Measurements from ENCODE around the gene ZBTB34. TPM values are rescaled to one million over a fixed set of nuclear protein-coding genes. Genes with fewer than 3 reads are reported as not detected.

ZBTB34 gene
- total RNA-seq, 1 experiment from 2014 or later = 1.6 TPM

DNA sequence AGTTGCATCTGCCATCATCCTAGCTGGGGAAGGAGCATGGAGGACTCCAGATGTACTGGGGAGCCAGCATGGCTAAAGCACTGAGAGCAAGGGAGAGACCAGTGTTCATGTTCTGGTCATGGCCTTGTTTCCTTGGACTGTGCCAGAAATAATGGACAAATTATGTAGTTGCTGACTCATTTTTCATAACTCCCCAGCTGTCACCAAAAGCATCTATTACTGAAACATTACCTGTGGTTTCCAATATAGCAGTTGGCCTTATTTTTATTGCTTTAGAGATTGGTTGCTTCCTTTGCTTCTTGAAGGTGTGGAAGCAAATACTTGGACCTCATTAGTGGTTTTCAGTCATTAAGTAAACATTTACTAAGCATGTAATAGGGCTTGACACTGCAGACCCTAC lies 65.4 kb downstream of the ZBTB34 start:
- Histone ChIP-seq H3K4me3 (ENCODE audit: low read length) (no peak overlapping the region), H3K9me3 (ENCODE audit: low read length) (no peaks in the 10 kb centered on the region), H3K4me2 (ENCODE audit: low read length) (no peak overlapping the region), H3K36me3 (ENCODE audit: low read depth, low read length) (no peaks in the 10 kb centered on the region), H3K27me3 (ENCODE audit: low read length) (no peaks in the 10 kb centered on the region), H3K79me2 (ENCODE audit: low read length) (no peaks in the 10 kb centered on the region), H3F3A (ENCODE audit: low read length, unreplicated experiment) (no peaks in the 10 kb centered on the region), H3K9ac (ENCODE audit: low read length) (no peak overlapping the region), H3K4me1 (ENCODE audit: insufficient read depth, low read length) (peaks cover 8% of the 10 kb centered on the region; the same call in 1 of the 2 replicates), H3K9me2 (replicated peaks; ENCODE audit: low read length) (no peaks in the 10 kb centered on the region), H3K27ac (ENCODE audit: low read length) (no peak overlapping the region), H2AFZ (ENCODE audit: low read length) (no peak overlapping the region), H4K20me1 (ENCODE audit: low read length) (no peaks in the 10 kb centered on the region)
- peak; percentile 45 for DNase-seq
- ChIA-PET POLR2A (ENCODE audit: unreplicated experiment) (no interaction called here), CTCF (no interaction called here)
- intact Hi-C loops (cut with micrococcal nuclease) = no loop called here
- ATAC-seq = peak; percentile 81
- TF ChIP-seq EZH2phosphoT487 (IDR thresholded peaks at IDR 0.05; ENCODE audit: borderline replicate concordance, low read length) (no peak), EZH2 (IDR thresholded peaks at IDR 0.05; ENCODE audit: low read length, unreplicated experiment) (no peak)
- TF ChIP-seq, protein P1, sequence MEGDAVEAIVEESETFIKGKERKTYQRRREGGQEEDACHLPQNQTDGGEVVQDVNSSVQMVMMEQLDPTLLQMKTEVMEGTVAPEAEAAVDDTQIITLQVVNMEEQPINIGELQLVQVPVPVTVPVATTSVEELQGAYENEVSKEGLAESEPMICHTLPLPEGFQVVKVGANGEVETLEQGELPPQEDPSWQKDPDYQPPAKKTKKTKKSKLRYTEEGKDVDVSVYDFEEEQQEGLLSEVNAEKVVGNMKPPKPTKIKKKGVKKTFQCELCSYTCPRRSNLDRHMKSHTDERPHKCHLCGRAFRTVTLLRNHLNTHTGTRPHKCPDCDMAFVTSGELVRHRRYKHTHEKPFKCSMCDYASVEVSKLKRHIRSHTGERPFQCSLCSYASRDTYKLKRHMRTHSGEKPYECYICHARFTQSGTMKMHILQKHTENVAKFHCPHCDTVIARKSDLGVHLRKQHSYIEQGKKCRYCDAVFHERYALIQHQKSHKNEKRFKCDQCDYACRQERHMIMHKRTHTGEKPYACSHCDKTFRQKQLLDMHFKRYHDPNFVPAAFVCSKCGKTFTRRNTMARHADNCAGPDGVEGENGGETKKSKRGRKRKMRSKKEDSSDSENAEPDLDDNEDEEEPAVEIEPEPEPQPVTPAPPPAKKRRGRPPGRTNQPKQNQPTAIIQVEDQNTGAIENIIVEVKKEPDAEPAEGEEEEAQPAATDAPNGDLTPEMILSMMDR (conservative IDR thresholded peaks at IDR 0.05; ENCODE audit: low read depth, low read length) = no peak
- no TSS peak for BruUV-seq (replicated peaks)

DNA sequence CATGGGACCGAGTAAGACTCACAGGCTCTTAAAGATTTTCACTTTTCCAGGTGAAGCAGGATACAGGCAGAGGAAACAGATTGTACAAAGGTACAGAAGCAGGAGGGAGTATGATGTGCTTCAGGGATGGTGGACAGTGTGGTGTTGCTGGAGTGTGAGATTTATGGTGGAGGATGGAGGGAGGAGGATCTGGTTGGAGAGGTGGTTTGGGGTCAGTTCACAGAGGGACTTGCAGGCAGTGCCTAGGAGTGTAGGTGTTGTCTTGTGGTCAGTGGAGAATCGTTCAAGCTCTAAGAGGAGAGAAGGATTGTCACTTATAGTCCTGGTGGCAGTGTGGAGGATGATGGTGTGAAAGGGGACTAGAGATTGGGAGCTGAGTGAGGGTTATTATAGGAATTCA lies 65.9 kb downstream of the ZBTB34 start:
- POLR2A ChIA-PET (ENCODE audit: unreplicated experiment) = no interaction called here

DNA sequence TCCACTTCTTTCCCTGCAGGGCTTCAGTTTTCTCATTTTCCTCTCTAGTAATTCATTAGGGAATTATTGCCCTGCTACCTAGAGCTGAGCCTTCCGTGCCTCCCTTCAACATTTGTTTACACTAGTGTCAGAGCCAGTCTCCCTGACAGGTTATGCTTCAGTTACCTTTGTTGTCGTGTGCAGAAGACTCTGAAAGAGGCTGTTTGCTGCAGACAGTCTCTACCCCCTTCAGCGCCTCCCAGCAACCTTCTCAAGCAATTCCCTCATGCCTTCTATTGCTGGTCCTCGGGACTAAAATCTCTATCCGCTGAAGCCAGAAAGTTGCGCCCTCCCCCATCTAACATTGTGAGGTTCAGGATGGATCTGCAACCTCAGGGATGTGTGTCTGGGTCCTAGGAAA lies 67.0 kb downstream of the ZBTB34 start:
- Histone ChIP-seq H3K9me2 (replicated peaks; ENCODE audit: low read length) (no peaks in the 10 kb centered on the region), H3K36me3 (ENCODE audit: low read depth, low read length) (no peaks in the 10 kb centered on the region), H3K9me3 (ENCODE audit: low read length) (no peaks in the 10 kb centered on the region), H3K4me2 (ENCODE audit: low read length) (no peak overlapping the region), H3K27ac (ENCODE audit: low read length) (no peak overlapping the region), H3K9ac (ENCODE audit: low read length) (no peak overlapping the region), H4K20me1 (ENCODE audit: low read length) (no peaks in the 10 kb centered on the region), H3K79me2 (ENCODE audit: low read length) (no peaks in the 10 kb centered on the region), H2AFZ (ENCODE audit: low read length) (no peak overlapping the region), H3K4me1 (ENCODE audit: insufficient read depth, low read length) (peaks cover 8% of the 10 kb centered on the region; the same call in 1 of the 2 replicates), H3F3A (ENCODE audit: low read length, unreplicated experiment) (no peaks in the 10 kb centered on the region), H3K4me3 (ENCODE audit: low read length) (no peak overlapping the region), H3K27me3 (ENCODE audit: low read length) (no peaks in the 10 kb centered on the region)
- POLR2A ChIA-PET (ENCODE audit: unreplicated experiment) = no interaction called here
- no TSS peak for BruUV-seq (replicated peaks)
- intact Hi-C loops (cut with micrococcal nuclease) = no loop called here
- CTCF ChIA-PET = no interaction called here
- TF ChIP-seq, protein P1 (conservative IDR thresholded peaks at IDR 0.05; ENCODE audit: low read depth, low read length) = no peak
- no peak for TF ChIP-seq EZH2 (IDR thresholded peaks at IDR 0.05; ENCODE audit: low read length, unreplicated experiment)
- TF ChIP-seq EZH2phosphoT487 (IDR thresholded peaks at IDR 0.05; ENCODE audit: borderline replicate concordance, low read length) = no peak
- no peak for ATAC-seq
- DNase-seq = no peak

More for the DNA sequence above, 65.9 kb downstream of the ZBTB34 start:
- Histone ChIP-seq H2AFZ (ENCODE audit: low read length) (no peak overlapping the region), H3K79me2 (ENCODE audit: low read length) (no peaks in the 10 kb centered on the region), H4K20me1 (ENCODE audit: low read length) (no peaks in the 10 kb centered on the region), H3K9me2 (replicated peaks; ENCODE audit: low read length) (no peaks in the 10 kb centered on the region), H3K27ac (ENCODE audit: low read length) (no peak overlapping the region), H3F3A (ENCODE audit: low read length, unreplicated experiment) (no peaks in the 10 kb centered on the region), H3K4me1 (ENCODE audit: insufficient read depth, low read length) (peaks cover 8% of the 10 kb centered on the region; the same call in 1 of the 2 replicates), H3K36me3 (ENCODE audit: low read depth, low read length) (no peaks in the 10 kb centered on the region), H3K27me3 (ENCODE audit: low read length) (no peaks in the 10 kb centered on the region), H3K4me2 (ENCODE audit: low read length) (no peak overlapping the region), H3K9me3 (ENCODE audit: low read length) (no peaks in the 10 kb centered on the region), H3K9ac (ENCODE audit: low read length) (no peak overlapping the region), H3K4me3 (ENCODE audit: low read length) (no peak overlapping the region)
- no peak for ATAC-seq
- CTCF ChIA-PET = no interaction called here
- no peak for TF ChIP-seq EZH2 (IDR thresholded peaks at IDR 0.05; ENCODE audit: low read length, unreplicated experiment)
- TF ChIP-seq, protein P1 (conservative IDR thresholded peaks at IDR 0.05; ENCODE audit: low read depth, low read length) = no peak
- TF ChIP-seq EZH2phosphoT487 (IDR thresholded peaks at IDR 0.05; ENCODE audit: borderline replicate concordance, low read length) = no peak
- intact Hi-C loops (cut with micrococcal nuclease) = no loop called here
- DNase-seq = no peak
- no TSS peak for BruUV-seq (replicated peaks)

Measured in PC-3 (cell line).